EL (cell line): ENCODE measurements around the gene EFNB2.

ENCODE experiments used
- DNase-seq: peaks from one replicate; pipeline ENCODE4 v3.0.0-alpha.2; 2016

The EFNB2 gene

GRCh38 chr13:106498571-106498970 is 36.9 kb downstream of the EFNB2 start:
- DNase-seq = no peak

GRCh38 chr13:106498158-106498557 is 37.3 kb downstream of the EFNB2 start:
- DNase-seq = no peak

DNA sequence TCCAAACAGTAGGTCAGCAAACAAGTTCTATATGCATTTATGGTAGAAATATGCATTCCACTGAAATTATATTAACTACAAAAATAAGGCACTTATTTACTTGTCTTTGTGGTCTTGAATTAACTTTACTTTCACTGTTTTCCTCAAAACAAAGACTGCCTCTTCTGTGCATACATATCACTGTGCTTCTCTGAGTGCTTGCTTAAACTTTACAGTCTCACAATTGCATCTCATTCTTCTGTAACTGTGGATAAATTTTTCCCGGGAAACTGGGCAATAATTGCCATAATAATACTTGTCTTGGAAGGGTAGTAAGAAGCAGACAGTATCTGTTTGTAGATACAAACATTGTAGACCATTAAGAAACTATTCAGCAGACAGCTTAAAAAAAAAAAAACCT is 38.4 kb downstream of the EFNB2 start:
- no peak for DNase-seq

DNA sequence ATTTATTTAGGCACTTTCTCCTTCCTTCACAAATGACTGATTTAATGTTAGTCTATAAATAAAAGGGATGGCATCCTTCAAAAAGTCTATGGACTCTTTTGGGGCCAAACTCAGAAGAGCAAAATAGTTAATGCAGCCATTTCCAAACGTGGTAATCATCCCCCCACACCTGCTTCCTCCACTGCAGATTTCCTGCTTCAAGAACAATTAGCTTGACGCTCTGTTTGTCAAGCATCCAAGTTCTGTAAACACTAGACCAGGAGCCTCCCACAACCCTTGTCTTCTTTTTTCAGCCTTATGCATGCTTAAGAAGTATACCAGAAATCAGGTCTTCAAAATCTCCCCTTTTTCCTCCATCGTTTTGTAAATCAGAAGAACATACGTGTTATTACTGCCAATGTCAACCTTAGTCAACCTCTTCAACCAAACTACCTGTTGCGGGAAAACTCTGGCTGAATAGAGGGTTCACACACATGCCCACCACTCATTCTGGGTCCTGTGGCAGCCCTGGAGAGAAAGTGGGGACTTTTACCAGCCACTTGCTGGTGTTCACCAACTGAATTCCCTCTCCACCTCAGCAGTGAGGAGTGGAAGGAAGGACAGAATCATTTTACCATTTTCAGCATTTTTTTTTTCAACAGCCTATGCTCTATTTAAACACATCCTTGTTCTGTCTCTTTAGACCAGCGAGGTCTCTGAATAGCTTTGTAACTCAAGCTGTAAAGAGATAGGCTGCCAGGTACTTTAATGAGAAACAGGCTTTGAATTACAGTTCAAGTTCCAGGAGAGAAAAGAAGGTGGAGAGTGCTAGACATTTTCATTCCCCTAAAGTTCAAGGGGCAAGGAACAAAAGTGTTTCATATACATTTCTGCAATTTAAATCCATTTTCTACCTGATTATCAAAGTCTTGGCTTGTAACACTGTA is 39.1 kb downstream of the EFNB2 start:
- no peak for DNase-seq

DNA sequence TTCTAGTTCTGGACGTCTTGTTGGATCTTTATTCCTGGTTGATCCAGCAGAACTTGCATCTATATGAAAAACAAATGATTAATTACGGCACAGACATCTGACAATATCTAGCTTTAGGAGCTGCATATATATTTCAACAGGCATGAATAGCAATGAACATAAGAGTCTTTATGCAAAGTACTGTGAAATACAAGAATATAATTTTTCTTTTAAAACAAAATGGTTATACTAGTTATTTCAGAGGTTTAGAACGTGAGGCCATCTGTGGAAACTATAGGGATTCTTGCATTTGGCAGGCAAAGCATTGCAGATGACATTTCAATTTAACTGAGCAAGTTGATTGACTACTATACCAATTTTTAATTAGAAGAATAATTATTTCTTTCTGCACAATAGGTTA is 40.5 kb downstream of the EFNB2 start:
- DNase-seq = no peak

DNA sequence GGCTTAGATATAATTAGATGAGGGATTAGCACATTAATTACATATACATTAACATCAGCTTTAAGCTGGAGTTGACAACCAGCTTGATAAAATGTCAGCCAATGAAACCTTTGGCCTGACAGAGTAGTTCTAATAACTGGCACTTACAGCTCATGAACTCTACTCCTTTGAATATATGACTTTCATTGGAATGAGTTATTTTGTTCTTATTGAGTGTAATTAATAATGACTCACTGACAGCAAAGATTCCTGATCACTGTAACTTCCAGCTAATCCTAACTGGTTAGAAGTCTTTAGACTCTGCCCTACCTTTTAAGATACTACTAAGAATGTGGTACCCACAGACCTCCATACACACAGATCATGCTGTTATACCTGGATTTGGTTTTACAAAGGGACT is 41.0 kb downstream of the EFNB2 start:
- DNase-seq = no peak

DNA sequence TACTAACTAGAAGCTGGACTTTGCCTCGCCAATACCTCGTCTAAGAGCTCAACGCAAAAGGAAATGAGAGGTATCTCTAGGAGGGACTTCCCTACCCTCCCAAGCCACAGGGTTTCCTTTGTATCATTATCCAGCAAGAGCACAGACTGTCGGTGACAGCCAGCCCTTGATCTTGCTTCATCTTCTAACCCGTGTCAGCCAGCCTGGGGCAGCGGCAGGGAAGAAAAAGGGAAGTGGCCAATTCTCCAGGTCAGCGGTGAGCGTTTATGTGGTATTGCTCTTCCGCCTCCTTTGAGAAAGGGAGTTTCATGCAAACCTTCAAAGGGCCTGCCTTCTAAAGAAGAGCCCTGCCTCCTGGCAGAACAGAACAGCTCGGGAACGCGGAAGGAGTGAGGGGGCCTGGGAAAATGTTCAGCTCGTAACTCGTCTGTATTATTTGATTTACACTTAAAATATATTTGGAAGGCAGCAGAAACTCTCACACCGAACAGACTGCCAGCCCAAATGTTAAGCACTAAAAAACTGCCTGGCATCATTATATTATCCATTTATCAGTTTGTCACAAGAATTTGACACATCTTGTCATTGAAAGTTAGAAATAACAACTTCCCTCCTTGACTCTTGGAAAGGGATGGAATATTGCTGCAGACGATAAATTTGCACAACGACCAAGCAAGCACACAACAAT is 41.8 kb downstream of the EFNB2 start:
- DNase-seq = no peak

GRCh38 chr13:106492588-106493475 is 42.6 kb downstream of the EFNB2 start:
- no peak for DNase-seq

DNA sequence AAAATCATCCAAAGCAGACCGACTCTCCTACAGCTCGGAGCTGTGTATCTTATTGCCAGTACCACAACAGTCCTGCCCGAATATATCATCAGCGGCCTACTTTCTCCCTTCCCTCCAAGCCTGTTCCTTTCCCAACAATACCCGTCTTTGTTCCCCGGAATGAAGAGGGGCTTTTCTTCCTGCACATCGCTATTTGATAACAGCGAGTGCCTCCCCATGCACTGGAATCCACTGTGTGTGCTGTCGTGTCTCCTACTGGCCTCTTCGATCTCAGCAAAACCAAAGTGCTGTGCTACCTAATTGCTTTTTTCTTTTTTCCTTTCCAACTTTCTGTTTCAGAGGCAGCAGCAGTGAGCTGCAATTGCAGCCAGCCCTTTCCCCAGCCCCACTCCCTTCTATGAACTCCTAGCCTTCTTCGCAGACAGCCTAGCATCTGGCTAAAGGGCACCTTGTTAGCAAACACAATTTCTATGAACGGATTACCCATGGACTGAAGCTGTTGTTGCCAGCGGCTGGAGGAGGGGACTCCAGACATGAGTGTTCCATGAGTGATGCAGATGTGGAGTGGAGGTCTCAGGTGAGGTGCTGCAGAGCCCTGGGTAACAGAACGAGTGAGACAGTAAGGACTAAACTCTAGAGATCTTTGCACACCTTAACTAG is 43.4 kb downstream of the EFNB2 start:
- no peak for DNase-seq

GRCh38 chr13:106491463-106491862 is 44.0 kb downstream of the EFNB2 start:
- no peak for DNase-seq

- DNase-seq = no peak
Observed at GRCh38 chr13:106490569-106491321, 44.7 kb downstream of the EFNB2 start.

GRCh38 chr13:106489849-106490568 is 45.5 kb downstream of the EFNB2 start:
- no peak for DNase-seq

GRCh38 chr13:106488686-106489085 is 46.8 kb downstream of the EFNB2 start:
- no peak for DNase-seq

DNA sequence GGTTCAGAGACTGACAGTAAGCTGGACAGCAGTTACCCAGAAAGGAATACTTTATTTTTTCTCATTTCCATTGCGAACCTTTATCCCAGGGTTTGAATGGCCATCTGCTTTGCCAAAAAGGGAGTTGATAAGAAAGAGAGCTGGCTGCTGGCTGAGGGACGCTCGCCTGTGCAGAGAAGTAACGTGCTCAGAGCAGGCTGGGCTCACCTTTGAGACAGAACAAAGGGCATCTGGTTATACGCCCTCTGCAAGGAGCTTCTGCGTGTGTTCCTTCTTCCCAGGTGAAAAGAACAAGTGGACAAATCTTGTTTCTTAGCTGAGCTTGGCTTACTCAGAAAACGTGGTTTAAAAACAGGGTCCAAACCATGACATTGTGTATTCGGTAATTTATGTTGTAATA is 47.4 kb downstream of the EFNB2 start:
- no peak for DNase-seq

DNA sequence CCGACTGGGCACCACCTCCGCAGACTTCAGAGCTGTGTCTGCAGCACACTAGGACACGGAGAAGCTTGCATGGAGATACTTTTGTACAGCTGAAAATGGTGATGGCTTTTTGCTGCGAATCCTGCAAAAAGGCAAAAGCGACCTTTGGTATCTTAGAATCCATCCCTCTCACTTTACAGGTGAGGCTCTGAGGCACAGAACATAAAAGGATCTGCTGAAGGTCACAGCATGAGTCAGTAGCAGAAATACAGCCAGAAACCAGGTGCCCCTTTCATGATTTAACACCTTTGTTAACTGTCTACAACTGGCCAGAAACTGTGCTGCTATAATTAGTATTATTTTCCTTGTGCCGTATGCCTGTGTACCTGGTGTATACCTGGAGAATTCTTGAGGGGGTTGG is 48.3 kb downstream of the EFNB2 start:
- no peak for DNase-seq

DNA sequence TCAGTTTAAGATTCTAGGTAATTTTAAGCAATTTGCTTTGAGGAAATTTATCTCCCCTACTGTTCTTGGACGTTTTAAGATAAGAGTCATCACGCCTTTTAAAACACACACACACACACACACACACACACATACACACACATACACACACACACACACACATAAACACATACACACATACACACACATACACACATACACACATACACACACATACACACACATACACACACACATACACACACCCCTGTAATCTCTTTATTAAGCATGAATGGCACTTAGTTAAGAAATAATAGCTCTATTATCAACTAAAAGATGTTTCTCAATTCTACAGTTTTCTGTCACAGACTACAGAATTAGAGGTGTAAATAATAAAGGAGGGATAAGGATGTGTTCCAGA is 49.2 kb downstream of the EFNB2 start:
- no peak for DNase-seq

DNA sequence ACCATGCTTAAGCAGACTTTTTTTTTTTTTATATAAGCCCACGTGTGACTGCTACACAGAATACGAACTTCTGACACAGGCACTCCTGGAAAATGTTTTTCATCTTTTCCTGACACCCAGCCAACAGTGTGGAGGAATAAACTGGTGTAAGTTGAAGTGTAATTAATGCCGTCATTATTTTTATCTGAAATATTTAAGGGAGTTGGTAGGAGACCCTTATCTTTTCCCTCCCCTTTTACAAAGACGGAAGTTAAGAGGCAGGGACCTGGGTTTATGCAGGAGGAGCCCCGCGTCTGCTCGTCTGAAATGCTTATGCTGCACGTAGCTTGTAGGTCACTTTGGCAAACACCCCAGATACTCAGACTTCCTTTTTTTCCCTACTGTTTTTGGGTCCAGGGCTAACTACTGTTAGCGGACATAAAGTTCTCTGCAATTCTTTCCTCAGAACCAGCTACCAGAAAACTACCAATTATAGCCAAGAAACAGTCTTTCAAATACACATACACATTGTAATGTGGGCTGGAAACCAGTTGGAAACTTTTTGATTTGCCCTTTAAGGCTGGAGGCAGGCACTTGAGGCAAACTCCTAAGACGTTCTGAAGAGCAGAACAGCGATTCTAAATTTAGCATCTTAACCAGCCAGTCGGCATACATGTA is 50.8 kb downstream of the EFNB2 start:
- no peak for DNase-seq

- peak; percentile 36 for DNase-seq
Observed at GRCh38 chr13:106484084-106484483, 51.4 kb downstream of the EFNB2 start.

DNA sequence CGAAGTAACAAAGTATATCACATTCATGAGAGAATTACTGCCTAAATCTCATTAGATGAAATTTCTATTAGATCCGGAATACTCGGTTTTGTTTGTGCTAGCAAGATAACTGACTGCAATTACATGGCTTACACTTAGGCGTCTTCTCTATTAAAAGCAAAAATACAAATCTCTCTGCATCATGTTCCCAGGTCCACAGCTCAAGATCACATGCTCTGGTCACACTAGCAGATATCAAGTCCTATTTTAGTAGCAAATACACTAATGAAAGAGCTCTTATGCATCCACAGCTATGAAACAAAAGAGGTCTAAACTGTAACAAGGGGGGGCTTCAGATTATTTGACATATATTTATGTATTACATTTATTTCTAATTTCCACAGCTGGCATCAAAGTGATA is 53.5 kb downstream of the EFNB2 start:
- no peak for DNase-seq

DNA sequence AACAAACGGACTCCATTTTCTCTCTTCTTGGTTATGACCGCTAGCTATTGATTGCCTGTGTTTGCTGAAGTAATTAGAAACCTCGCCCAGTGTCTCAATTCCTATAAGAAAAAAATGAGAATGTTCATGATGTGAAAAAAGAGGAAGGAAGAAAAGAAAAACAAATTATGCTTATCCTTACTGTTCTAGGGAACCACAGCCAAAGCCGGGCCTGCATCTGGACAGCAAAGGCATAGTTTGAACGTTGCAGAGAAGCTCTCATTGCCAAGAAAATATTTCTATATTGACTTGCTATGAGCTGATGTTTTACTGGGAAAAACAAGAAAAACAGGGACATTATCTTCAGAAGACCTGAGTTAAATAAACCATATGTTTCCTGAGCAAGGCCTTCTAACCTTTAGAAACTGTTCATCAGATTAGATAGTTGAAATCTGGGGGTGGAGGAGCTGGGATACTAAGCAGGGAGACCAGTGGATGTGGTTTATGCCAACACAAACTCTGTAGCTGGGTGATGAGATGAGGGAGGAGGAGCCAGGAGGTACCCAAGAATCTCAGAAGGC is 55.0 kb downstream of the EFNB2 start:
- no peak for DNase-seq
